GM19239 (cell line): ENCODE measurements around the gene CENPM.
"Not testable (repeated sequence)": the region's sequence is repeated elsewhere in the genome, so short reads cannot be mapped to it uniquely, and the experiment has no call there.

Source experiments
- DNase-seq: peaks from one replicate; pipeline ENCODE4 v3.0.0; 2011; ENCODE audit warnings: low spot score; ENCODE audit not compliant: insufficient read length
- FAIRE-seq: peaks from 2 replicates; lab custom pipeline; 2011; peaks lifted over from hg19 to GRCh38; lab: Jason Lieb, UNC

CENPM gene

GRCh38 chr22:41968601-41969000, 21.6 kb upstream of the CENPM start:
- DNase-seq (no peak), FAIRE-seq (no peak)

GRCh38 chr22:41966607-41967240, 19.8 kb upstream of the CENPM start:
- FAIRE-seq (peak; percentile 95), DNase-seq (no peak)

- DNase-seq (no peak), FAIRE-seq (no peak)
Measured at GRCh38 chr22:41966225-41966606, 19.3 kb upstream of the CENPM start.

GRCh38 chr22:41964112-41964491, 17.1 kb upstream of the CENPM start:
- no peak for FAIRE-seq
- no peak for DNase-seq

GRCh38 chr22:41963453-41964111, 16.6 kb upstream of the CENPM start:
- no peak for DNase-seq
- no peak for FAIRE-seq

GRCh38 chr22:41957941-41958556, 11.1 kb upstream of the CENPM start:
- FAIRE-seq, result no peak
- DNase-seq, result no peak

GRCh38 chr22:41952713-41953112, 5.8 kb upstream of the CENPM start:
- FAIRE-seq, result no peak

GRCh38 chr22:41951898-41952474, 5.0 kb upstream of the CENPM start, which contains the start of gene SMIM45:
TSS of gene SMIM45 (plus strand) at chr22:41952150.
- no peak for FAIRE-seq
- no peak for DNase-seq

More at GRCh38 chr22:41952713-41953112, 5.8 kb upstream of the CENPM start:
- no peak for DNase-seq

- no peak for DNase-seq
- FAIRE-seq, result peak; percentile 87
Measured at GRCh38 chr22:41949297-41949965, 2.5 kb upstream of the CENPM start.

- DNase-seq, FAIRE-seq: not testable (repeated sequence)
Measured at GRCh38 chr22:41948928-41949296, 2.0 kb upstream of the CENPM start.

- no peak for FAIRE-seq
Measured at GRCh38 chr22:41948142-41948541, 1.2 kb upstream of the CENPM start.

GRCh38 chr22:41947424-41948080, 600 bp upstream of the CENPM start:
- FAIRE-seq (no peak), DNase-seq (no peak)

More at GRCh38 chr22:41948142-41948541, 1.2 kb upstream of the CENPM start:
- DNase-seq, result no peak

GRCh38 chr22:41943661-41944209, 3.2 kb downstream of the CENPM start:
- DNase-seq, result no peak

GRCh38 chr22:41940832-41941765, 5.9 kb downstream of the CENPM start:
- FAIRE-seq (peak; percentile 97), DNase-seq (no peak)

More at GRCh38 chr22:41943661-41944209, 3.2 kb downstream of the CENPM start:
- FAIRE-seq, result no peak

GRCh38 chr22:41939981-41940831, 6.7 kb downstream of the CENPM start:
- DNase-seq, result no peak
- FAIRE-seq, result peak; percentile 100

GRCh38 chr22:41936894-41937169, 10.1 kb downstream of the CENPM start:
- FAIRE-seq, result no peak
- DNase-seq, result no peak

- FAIRE-seq, result peak; percentile 67
- DNase-seq, result no peak
Measured at GRCh38 chr22:41935509-41935908, 11.4 kb downstream of the CENPM start.

GRCh38 chr22:41935015-41935351, 12.0 kb downstream of the CENPM start:
- no peak for FAIRE-seq
- DNase-seq, result no peak
